Body of pancreas (tissue), 4 donors: Measurements from ENCODE around the gene CDC42BPA.

ENCODE experiments used
- CTCF ChIP-seq, 7 experiments: fragments of 450-650 bp in 4 of 7; fragments of 200-600 bp in 3 of 7; sonication (generic) in 3 of 7; IDR thresholded peaks; one replicate each; pipeline ENCODE4 v1.5.1; 2016 to 2019; ENCODE audit warnings: antibody characterized with exemption in 7 of 7
- POLR2A ChIP-seq, 3 donors: fragments of 450-650 bp; IDR thresholded peaks; one replicate each; pipeline ENCODE4 v1.6.1; 2016; ENCODE audit warnings: antibody characterized with exemption in 3 of 3, mild to moderate bottlenecking in 2 of 3

- TF ChIP-seq CTCF (IDR thresholded peaks at IDR 0.05) (no peak), POLR2A (IDR thresholded peaks at IDR 0.05) (no peak)
These were observed 312.0 kb downstream of the CDC42BPA start for GRCh38 chr1:227006226-227006796.
